Measurements from ENCODE around the gene KCNN2. TPM values are rescaled to one million over a fixed set of nuclear protein-coding genes. Genes with fewer than 3 reads are reported as not detected.
"Not testable (repeated sequence)": the region's sequence is repeated elsewhere in the genome, so short reads cannot be mapped to it uniquely, and the experiment has no call there.

The KCNN2 gene
- total and polyA plus RNA-seq, 3 experiments from 2014 or later, result not detected

GRCh38 chr5:114418176-114419066, 56.6 kb downstream of the KCNN2 start:
- Histone ChIP-seq H3K4me3 (ENCODE audit: low read length) (no peak overlapping the region), H3K27ac (ENCODE audit: low read depth, low read length) (no peak overlapping the region), H3K9me3 (ENCODE audit: low read length) (no peaks in the 10 kb centered on the region), H3K4me1 (ENCODE audit: insufficient read depth, low read length) (no peaks in the 10 kb centered on the region), H3K36me3 (ENCODE audit: insufficient read depth, low read length) (no peaks in the 10 kb centered on the region), H3K27me3 (ENCODE audit: insufficient read depth, low read length, poor library complexity, severe bottlenecking) (no peaks in the 10 kb centered on the region)
- H3K4me1 Mint-ChIP-seq, result no peaks in the 10 kb centered on the region
- H3K27ac Mint-ChIP-seq, result no peak overlapping the region
- H3K27me3 Mint-ChIP-seq, result no peaks in the 10 kb centered on the region
- H3K36me3 Mint-ChIP-seq, result no peaks in the 10 kb centered on the region
- no peak overlapping the region for H3K4me3 Mint-ChIP-seq
- POLR2A ChIA-PET, result no interaction called here
- DNase-seq, result no peak
- CTCF ChIA-PET, result no interaction called here
- no peaks in the 10 kb centered on the region for H3K9me3 Mint-ChIP-seq

GRCh38 chr5:114419067-114419388, 57.2 kb downstream of the KCNN2 start:
- Mint-ChIP-seq H3K36me3 (no peaks in the 10 kb centered on the region), H3K4me1 (no peaks in the 10 kb centered on the region), H3K4me3 (no peak overlapping the region), H3K9me3 (no peaks in the 10 kb centered on the region), H3K27me3 (no peaks in the 10 kb centered on the region), H3K27ac (no peak overlapping the region)
- no peaks in the 10 kb centered on the region for H3K27me3 ChIP-seq (ENCODE audit: insufficient read depth, low read length, poor library complexity, severe bottlenecking)
- no peaks in the 10 kb centered on the region for H3K36me3 ChIP-seq (ENCODE audit: insufficient read depth, low read length)
- no peaks in the 10 kb centered on the region for H3K4me1 ChIP-seq (ENCODE audit: insufficient read depth, low read length)
- CTCF ChIA-PET, result no interaction called here
- H3K9me3 ChIP-seq (ENCODE audit: low read length), result no peaks in the 10 kb centered on the region
- no peak for DNase-seq
- no peak overlapping the region for H3K4me3 ChIP-seq (ENCODE audit: low read length)
- no peak overlapping the region for H3K27ac ChIP-seq (ENCODE audit: low read depth, low read length)
- POLR2A ChIA-PET, result no interaction called here

- Histone ChIP-seq H3K27ac (ENCODE audit: low read depth, low read length) (no peak overlapping the region), H3K27me3 (ENCODE audit: insufficient read depth, low read length, poor library complexity, severe bottlenecking) (no peaks in the 10 kb centered on the region), H3K9me3 (ENCODE audit: low read length) (no peaks in the 10 kb centered on the region), H3K4me3 (ENCODE audit: low read length) (no peak overlapping the region), H3K36me3 (ENCODE audit: insufficient read depth, low read length) (no peaks in the 10 kb centered on the region), H3K4me1 (ENCODE audit: insufficient read depth, low read length) (no peaks in the 10 kb centered on the region)
- Mint-ChIP-seq H3K9me3 (peaks cover 0 to 3% (median 0%) of the 10 kb centered on the region in 5 donors), H3K4me3 (no peak overlapping the region), H3K27ac (no peak overlapping the region), H3K36me3 (no peaks in the 10 kb centered on the region), H3K4me1 (no peaks in the 10 kb centered on the region), H3K27me3 (no peaks in the 10 kb centered on the region)
- POLR2A ChIA-PET, result no interaction called here
- CTCF ChIA-PET, result no interaction called here
- DNase-seq, result no peak
Observed at GRCh38 chr5:114419959-114420358, 58.1 kb downstream of the KCNN2 start.

- no peaks in the 10 kb centered on the region for H3K4me1 Mint-ChIP-seq
- Histone ChIP-seq H3K4me3 (ENCODE audit: low read length) (no peak overlapping the region), H3K36me3 (ENCODE audit: insufficient read depth, low read length) (no peaks in the 10 kb centered on the region), H3K27ac (ENCODE audit: low read depth, low read length) (no peak overlapping the region), H3K9me3 (ENCODE audit: low read length) (no peaks in the 10 kb centered on the region), H3K27me3 (ENCODE audit: insufficient read depth, low read length, poor library complexity, severe bottlenecking) (no peaks in the 10 kb centered on the region), H3K4me1 (ENCODE audit: insufficient read depth, low read length) (no peaks in the 10 kb centered on the region)
- CTCF ChIA-PET, result no interaction called here
- no peak overlapping the region for H3K4me3 Mint-ChIP-seq
- POLR2A ChIA-PET, result no interaction called here
- no peaks in the 10 kb centered on the region for H3K36me3 Mint-ChIP-seq
- DNase-seq, result no peak
- peaks cover 0 to 3% (median 0%) of the 10 kb centered on the region in 5 donors for H3K9me3 Mint-ChIP-seq
- no peaks in the 10 kb centered on the region for H3K27me3 Mint-ChIP-seq
- H3K27ac Mint-ChIP-seq, result no peak overlapping the region
Observed at GRCh38 chr5:114427204-114427603, 65.3 kb downstream of the KCNN2 start.

- no peaks in the 10 kb centered on the region for H3K36me3 Mint-ChIP-seq
- POLR2A ChIA-PET, result no interaction called here
Observed at GRCh38 chr5:114430532-114430931, 68.7 kb downstream of the KCNN2 start.

GRCh38 chr5:114432684-114433083, 70.8 kb downstream of the KCNN2 start:
- H3K9me3 Mint-ChIP-seq, H3K36me3 Mint-ChIP-seq, CTCF ChIA-PET: not testable (repeated sequence)

More at GRCh38 chr5:114430532-114430931, 68.7 kb downstream of the KCNN2 start:
- Histone ChIP-seq H3K27me3 (ENCODE audit: insufficient read depth, low read length, poor library complexity, severe bottlenecking) (no peaks in the 10 kb centered on the region), H3K9me3 (ENCODE audit: low read length) (no peaks in the 10 kb centered on the region), H3K4me1 (ENCODE audit: insufficient read depth, low read length) (no peaks in the 10 kb centered on the region), H3K27ac (ENCODE audit: low read depth, low read length) (no peak overlapping the region), H3K4me3 (ENCODE audit: low read length) (no peak overlapping the region), H3K36me3 (ENCODE audit: insufficient read depth, low read length) (no peaks in the 10 kb centered on the region)
- H3K4me3 Mint-ChIP-seq, result no peak overlapping the region
- DNase-seq, result no peak
- H3K27me3 Mint-ChIP-seq, result no peaks in the 10 kb centered on the region
- CTCF ChIA-PET, result no interaction called here
- peaks cover 0 to 2% (median 0%) of the 10 kb centered on the region in 5 donors for H3K9me3 Mint-ChIP-seq
- H3K27ac Mint-ChIP-seq, result no peak overlapping the region
- H3K4me1 Mint-ChIP-seq, result no peaks in the 10 kb centered on the region

GRCh38 chr5:114434396-114435219, 72.7 kb downstream of the KCNN2 start:
- ChIA-PET POLR2A (no interaction called here), CTCF (no interaction called here)
- Histone ChIP-seq H3K27me3 (ENCODE audit: insufficient read depth, low read length, poor library complexity, severe bottlenecking) (no peaks in the 10 kb centered on the region), H3K36me3 (ENCODE audit: insufficient read depth, low read length) (no peaks in the 10 kb centered on the region), H3K27ac (ENCODE audit: low read depth, low read length) (no peak overlapping the region), H3K4me3 (ENCODE audit: low read length) (no peak overlapping the region), H3K4me1 (ENCODE audit: insufficient read depth, low read length) (no peaks in the 10 kb centered on the region), H3K9me3 (ENCODE audit: low read length) (no peaks in the 10 kb centered on the region)
- no peak for DNase-seq
- peaks cover 0 to 2% (median 0%) of the 10 kb centered on the region in 5 donors for H3K9me3 Mint-ChIP-seq
- no peaks in the 10 kb centered on the region for H3K36me3 Mint-ChIP-seq
- H3K4me1 Mint-ChIP-seq, result no peaks in the 10 kb centered on the region
- no peak overlapping the region for H3K4me3 Mint-ChIP-seq
- no peak overlapping the region for H3K27ac Mint-ChIP-seq
- peaks cover 4% of the 10 kb centered on the region in 2 donors for H3K27me3 Mint-ChIP-seq

More at GRCh38 chr5:114432684-114433083, 70.8 kb downstream of the KCNN2 start:
- H3K36me3 ChIP-seq (ENCODE audit: insufficient read depth, low read length); H3K27me3 ChIP-seq (ENCODE audit: insufficient read depth, low read length, poor library complexity, severe bottlenecking); H3K4me3 Mint-ChIP-seq; H3K27ac Mint-ChIP-seq; H3K4me1 ChIP-seq (ENCODE audit: insufficient read depth, low read length); POLR2A ChIA-PET; H3K27ac ChIP-seq (ENCODE audit: low read depth, low read length); H3K27me3 Mint-ChIP-seq; DNase-seq; H3K4me1 Mint-ChIP-seq; H3K4me3 ChIP-seq (ENCODE audit: low read length); H3K9me3 ChIP-seq (ENCODE audit: low read length): not testable (repeated sequence)

- H3K9me3 ChIP-seq (ENCODE audit: low read length), result no peaks in the 10 kb centered on the region
- H3K9me3 Mint-ChIP-seq, result peaks cover 0 to 2% (median 0%) of the 10 kb centered on the region in 5 donors
- H3K36me3 Mint-ChIP-seq, result no peaks in the 10 kb centered on the region
- no peaks in the 10 kb centered on the region for H3K27me3 ChIP-seq (ENCODE audit: insufficient read depth, low read length, poor library complexity, severe bottlenecking)
- no peak overlapping the region for H3K4me3 ChIP-seq (ENCODE audit: low read length)
- H3K27me3 Mint-ChIP-seq, result peaks cover 4 to 8% of the 10 kb centered on the region in 2 donors
- DNase-seq, result no peak
- ChIA-PET POLR2A (no interaction called here), CTCF (no interaction called here)
- H3K4me1 Mint-ChIP-seq, result no peaks in the 10 kb centered on the region
- H3K4me3 Mint-ChIP-seq, result no peak overlapping the region
- no peak overlapping the region for H3K27ac Mint-ChIP-seq
- H3K4me1 ChIP-seq (ENCODE audit: insufficient read depth, low read length), result no peaks in the 10 kb centered on the region
- H3K27ac ChIP-seq (ENCODE audit: low read depth, low read length), result no peak overlapping the region
- no peaks in the 10 kb centered on the region for H3K36me3 ChIP-seq (ENCODE audit: insufficient read depth, low read length)
Observed at GRCh38 chr5:114435220-114435481, 73.3 kb downstream of the KCNN2 start.

Data from CD8-positive, alpha-beta memory T cell (primary cell).